WTC11 (cell line): ENCODE measurements around the gene TANGO6. TPM values are rescaled to one million over a fixed set of nuclear protein-coding genes. Genes with fewer than 3 reads are reported as not detected.

Experiments
- ATAC-seq: fragments of 200-7000 bp; cut with Tn5 transposase; 2 replicates; pipeline ENCODE4 v1.10.0; 2021; ENCODE audit warnings: mild to moderate bottlenecking, moderate library complexity
- CTCF ChIA-PET: fragments of 300-600 bp; sonication (Branson Sonifier 250); formaldehyde crosslinking; loops from one replicate; lab custom pipeline; 2021; ENCODE audit warnings: antibody characterized with exemption; lab: Charles Lee
- POLR2A ChIA-PET: fragments of 350-600 bp; sonication (Branson Sonifier 250); formaldehyde crosslinking; loops from one replicate; lab custom pipeline; 2021; ENCODE audit warnings: antibody characterized with exemption; lab: Charles Lee
- DNase-seq: peaks from one replicate; pipeline ENCODE4 v3.0.0; 2021; ENCODE audit warnings: low spot score
- H3K27ac Mint-ChIP-seq: 2 replicates; pipeline ENCODE4 v1.8.0; 2021; ENCODE audit warnings: mixed read lengths
- H3K27me3 Mint-ChIP-seq: 2 replicates; pipeline ENCODE4 v1.8.0; 2021; ENCODE audit warnings: low read depth, mild to moderate bottlenecking, moderate library complexity, mixed read lengths
- H3K36me3 Mint-ChIP-seq: 2 replicates; pipeline ENCODE4 v1.8.0; 2021; ENCODE audit warnings: mixed read lengths
- H3K4me1 Mint-ChIP-seq: 2 replicates; pipeline ENCODE4 v1.8.0; 2022; ENCODE audit warnings: mixed read lengths
- H3K4me3 Mint-ChIP-seq: 2 replicates; pipeline ENCODE4 v1.8.0; 2021; ENCODE audit warnings: mild to moderate bottlenecking, moderate library complexity, mixed read lengths
- H3K9me3 Mint-ChIP-seq: 2 replicates; pipeline ENCODE4 v1.8.0; 2021; ENCODE audit warnings: mixed read lengths
- ATF1 ChIP-seq: sonication (generic); formaldehyde crosslinking; IDR thresholded peaks from 2 replicates; pipeline ENCODE4 v1.8.1; 2023; ENCODE audit warnings: mild to moderate bottlenecking, moderate library complexity, missing genetic modification reagents
- CREB1 ChIP-seq: sonication (generic); formaldehyde crosslinking; IDR thresholded peaks from 2 replicates; pipeline ENCODE4 v1.8.0; 2023; ENCODE audit warnings: mild to moderate bottlenecking, missing genetic modification reagents
- EMX1 ChIP-seq: fragments of 250-450 bp; sonication (Bioruptor Pico); IDR thresholded peaks from 2 replicates; pipeline ENCODE4 v1.8.0; 2021; ENCODE audit warnings: mild to moderate bottlenecking
- ESRRA ChIP-seq: sonication (generic); formaldehyde crosslinking; IDR thresholded peaks from 2 replicates; pipeline ENCODE4 v1.8.1; 2022; ENCODE audit warnings: mild to moderate bottlenecking, missing genetic modification reagents, borderline replicate concordance
- ETV6 ChIP-seq: sonication (generic); formaldehyde crosslinking; IDR thresholded peaks from 2 replicates; pipeline ENCODE4 v1.8.1; 2022; ENCODE audit warnings: mild to moderate bottlenecking, missing genetic modification reagents
- FOXJ3 ChIP-seq: sonication (generic); formaldehyde crosslinking; IDR thresholded peaks from 2 replicates; pipeline ENCODE4 v1.9.0; 2021; ENCODE audit warnings: missing genetic modification reagents, mild to moderate bottlenecking, borderline replicate concordance
- GTF2I ChIP-seq: fragments of 250-450 bp; sonication (Bioruptor Pico); conservative IDR thresholded peaks from 2 replicates; pipeline ENCODE4 v1.4.0; 2021; ENCODE audit warnings: mild to moderate bottlenecking
- IRF2 ChIP-seq: sonication (generic); formaldehyde crosslinking; IDR thresholded peaks from 2 replicates; pipeline ENCODE4 v1.8.0; 2022; ENCODE audit warnings: low read depth, missing genetic modification reagents, borderline replicate concordance
- JUN ChIP-seq: sonication (generic); formaldehyde crosslinking; IDR thresholded peaks from 2 replicates; pipeline ENCODE4 v1.8.0; 2023; ENCODE audit warnings: mild to moderate bottlenecking, missing genetic modification reagents
- KAT7 ChIP-seq: sonication (generic); formaldehyde crosslinking; IDR thresholded peaks from 2 replicates; pipeline ENCODE4 v1.8.1; 2023; ENCODE audit warnings: missing genetic modification reagents, mild to moderate bottlenecking, borderline replicate concordance
- NR3C1 ChIP-seq: sonication (generic); formaldehyde crosslinking; conservative IDR thresholded peaks from 2 replicates; pipeline ENCODE4 v1.8.1; 2023; ENCODE audit warnings: low read depth, mild to moderate bottlenecking, missing genetic modification reagents
- OVOL2 ChIP-seq: fragments of 250-450 bp; sonication (Bioruptor Pico); IDR thresholded peaks from 2 replicates; pipeline ENCODE4 v1.9.0; 2021; ENCODE audit warnings: mild to moderate bottlenecking, borderline replicate concordance
- TCF7 ChIP-seq: sonication (generic); formaldehyde crosslinking; IDR thresholded peaks from 2 replicates; pipeline ENCODE4 v1.8.0; 2022; ENCODE audit warnings: mild to moderate bottlenecking, low read depth, missing genetic modification reagents, moderate library complexity
- TEAD1 ChIP-seq: sonication (generic); formaldehyde crosslinking; IDR thresholded peaks from 2 replicates; pipeline ENCODE4 v1.8.0; 2022; ENCODE audit warnings: mild to moderate bottlenecking, missing genetic modification reagents
- ZNF263 ChIP-seq: sonication (generic); formaldehyde crosslinking; IDR thresholded peaks from 2 replicates; pipeline ENCODE4 v1.8.1; 2022; ENCODE audit warnings: low read depth, mild to moderate bottlenecking, moderate library complexity, missing genetic modification reagents
- total RNA-seq: library from RNA; stranded (reverse); gene quantifications from 3 replicates; pipeline ENCODE4 v1.2.3, GENCODE V29; 2021
- TF ChIP-seq, protein P1 (sequence below): sonication (generic); formaldehyde crosslinking; conservative IDR thresholded peaks from 2 replicates; pipeline ENCODE4 v1.8.1; 2022; ENCODE audit warnings: mild to moderate bottlenecking, missing genetic modification reagents
- TF ChIP-seq, protein P2 (sequence below): sonication (generic); formaldehyde crosslinking; IDR thresholded peaks from 2 replicates; pipeline ENCODE4 v1.8.0; 2022; ENCODE audit warnings: mild to moderate bottlenecking, missing genetic modification reagents
- TF ChIP-seq, protein P3 (sequence below): sonication (generic); formaldehyde crosslinking; IDR thresholded peaks from 2 replicates; pipeline ENCODE4 v1.8.1; 2023; ENCODE audit warnings: mild to moderate bottlenecking, missing genetic modification reagents, moderate library complexity
- TF ChIP-seq, protein P4 (sequence below): fragments of 250-450 bp; sonication (Bioruptor Pico); IDR thresholded peaks from 2 replicates; pipeline ENCODE4 v2.1.2; 2022; ENCODE audit warnings: mild to moderate bottlenecking, moderate library complexity
- TF ChIP-seq, protein P5 (sequence below): sonication (generic); formaldehyde crosslinking; conservative IDR thresholded peaks from 2 replicates; pipeline ENCODE4 v1.8.1; 2023; ENCODE audit warnings: mild to moderate bottlenecking, low read depth, missing genetic modification reagents, moderate library complexity

The TANGO6 gene
- total RNA-seq, 1 experiment from 2014 or later = 15.6 TPM

DNA sequence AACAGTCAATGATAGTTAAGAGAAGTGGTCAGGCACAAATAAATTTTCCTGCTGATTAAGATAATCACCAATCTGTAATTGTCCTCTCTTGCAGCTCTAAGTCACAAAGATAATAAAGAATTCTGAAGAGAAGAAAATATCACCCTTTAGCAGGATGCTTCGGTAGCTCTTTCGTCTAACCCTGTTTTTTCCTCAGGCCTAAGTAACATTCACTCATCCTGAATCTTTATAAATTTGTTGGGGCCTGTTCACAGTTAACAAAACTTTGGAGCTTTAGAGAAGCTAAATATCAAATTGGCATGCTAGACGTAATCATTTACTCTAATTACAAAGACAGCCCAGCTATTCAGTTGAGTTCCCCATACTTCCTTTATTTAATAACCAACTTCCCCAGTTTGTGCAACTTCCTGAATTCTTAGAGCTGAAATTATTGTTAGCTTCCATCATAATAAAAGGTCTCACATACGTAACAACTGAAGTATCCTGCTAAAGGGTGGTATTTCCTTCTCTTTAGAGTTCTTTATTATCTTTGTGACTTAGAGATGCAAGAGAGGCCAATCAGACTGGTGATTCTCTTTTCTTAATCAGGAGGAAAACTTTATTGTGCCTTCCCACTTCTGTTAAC is 118.6 kb downstream of the TANGO6 start:
- DNase-seq (no peak), ATAC-seq (no peak)
- no peaks in the 10 kb centered on the region for H3K36me3 Mint-ChIP-seq
- POLR2A ChIA-PET = no interaction called here
- TF ChIP-seq, protein P1, sequence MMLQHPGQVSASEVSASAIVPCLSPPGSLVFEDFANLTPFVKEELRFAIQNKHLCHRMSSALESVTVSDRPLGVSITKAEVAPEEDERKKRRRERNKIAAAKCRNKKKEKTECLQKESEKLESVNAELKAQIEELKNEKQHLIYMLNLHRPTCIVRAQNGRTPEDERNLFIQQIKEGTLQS (CRISPR knock-in tag) = no peak
- no peak for TF ChIP-seq ATF1 (CRISPR knock-in tag)
- TF ChIP-seq, protein P2, sequence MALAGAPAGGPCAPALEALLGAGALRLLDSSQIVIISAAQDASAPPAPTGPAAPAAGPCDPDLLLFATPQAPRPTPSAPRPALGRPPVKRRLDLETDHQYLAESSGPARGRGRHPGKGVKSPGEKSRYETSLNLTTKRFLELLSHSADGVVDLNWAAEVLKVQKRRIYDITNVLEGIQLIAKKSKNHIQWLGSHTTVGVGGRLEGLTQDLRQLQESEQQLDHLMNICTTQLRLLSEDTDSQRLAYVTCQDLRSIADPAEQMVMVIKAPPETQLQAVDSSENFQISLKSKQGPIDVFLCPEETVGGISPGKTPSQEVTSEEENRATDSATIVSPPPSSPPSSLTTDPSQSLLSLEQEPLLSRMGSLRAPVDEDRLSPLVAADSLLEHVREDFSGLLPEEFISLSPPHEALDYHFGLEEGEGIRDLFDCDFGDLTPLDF (CRISPR knock-in tag) = no peak
- no peaks in the 10 kb centered on the region for H3K27me3 Mint-ChIP-seq
- CTCF ChIA-PET = interaction anchor here (1.1 kb wide), 1 partner anchor 11 kb away, joined by 3 read pairs; no protein-coding TSS in a partner anchor
- H3K4me3 Mint-ChIP-seq = no peak overlapping the region
- no peak overlapping the region for H3K27ac Mint-ChIP-seq
- H3K4me1 Mint-ChIP-seq = peaks cover 24% of the 10 kb centered on the region
- H3K9me3 Mint-ChIP-seq = peaks cover 8% of the 10 kb centered on the region

DNA sequence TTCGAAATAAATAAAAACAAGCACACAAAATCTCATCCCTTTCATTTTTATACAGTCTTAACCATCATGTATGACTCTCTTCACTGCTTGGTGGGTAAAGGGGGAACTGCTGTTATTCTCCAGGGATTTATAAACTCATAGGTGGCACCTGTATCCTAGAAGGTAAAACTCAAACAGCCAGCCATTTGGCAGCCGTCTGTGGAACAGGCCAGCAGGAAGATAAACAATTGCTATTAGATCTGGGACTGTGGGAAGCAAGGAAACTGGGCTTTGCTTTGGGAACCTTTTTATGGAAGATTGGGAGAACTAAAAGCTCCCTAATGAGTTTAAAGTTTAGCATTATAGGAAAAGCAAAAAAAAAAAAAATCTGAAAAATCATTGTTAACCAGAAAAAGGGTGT is 126.0 kb downstream of the TANGO6 start:
- Mint-ChIP-seq H3K27ac (no peak overlapping the region; the same call in 1 of the 2 replicates), H3K9me3 (no peaks in the 10 kb centered on the region), H3K27me3 (no peaks in the 10 kb centered on the region), H3K4me1 (peaks cover 36% of the 10 kb centered on the region), H3K4me3 (no peak overlapping the region), H3K36me3 (no peaks in the 10 kb centered on the region)
- TF ChIP-seq, protein P3, sequence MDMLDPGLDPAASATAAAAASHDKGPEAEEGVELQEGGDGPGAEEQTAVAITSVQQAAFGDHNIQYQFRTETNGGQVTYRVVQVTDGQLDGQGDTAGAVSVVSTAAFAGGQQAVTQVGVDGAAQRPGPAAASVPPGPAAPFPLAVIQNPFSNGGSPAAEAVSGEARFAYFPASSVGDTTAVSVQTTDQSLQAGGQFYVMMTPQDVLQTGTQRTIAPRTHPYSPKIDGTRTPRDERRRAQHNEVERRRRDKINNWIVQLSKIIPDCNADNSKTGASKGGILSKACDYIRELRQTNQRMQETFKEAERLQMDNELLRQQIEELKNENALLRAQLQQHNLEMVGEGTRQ (CRISPR knock-in tag) = no peak
- TF ChIP-seq ETV6 (CRISPR knock-in tag) (no peak), TCF7 (no peak), ZNF263 (CRISPR knock-in tag) (no peak), KAT7 (CRISPR knock-in tag) (no peak), CREB1 (CRISPR knock-in tag) (no peak), EMX1 (CRISPR knock-in tag) (no peak), IRF2 (no peak), NR3C1 (CRISPR knock-in tag) (no peak), TEAD1 (CRISPR knock-in tag) (no peak), GTF2I (CRISPR knock-in tag) (no peak), FOXJ3 (CRISPR knock-in tag) (no peak), ATF1 (CRISPR knock-in tag) (no peak), OVOL2 (no peak), ESRRA (CRISPR knock-in tag) (no peak), JUN (no peak)
- TF ChIP-seq, protein P4, sequence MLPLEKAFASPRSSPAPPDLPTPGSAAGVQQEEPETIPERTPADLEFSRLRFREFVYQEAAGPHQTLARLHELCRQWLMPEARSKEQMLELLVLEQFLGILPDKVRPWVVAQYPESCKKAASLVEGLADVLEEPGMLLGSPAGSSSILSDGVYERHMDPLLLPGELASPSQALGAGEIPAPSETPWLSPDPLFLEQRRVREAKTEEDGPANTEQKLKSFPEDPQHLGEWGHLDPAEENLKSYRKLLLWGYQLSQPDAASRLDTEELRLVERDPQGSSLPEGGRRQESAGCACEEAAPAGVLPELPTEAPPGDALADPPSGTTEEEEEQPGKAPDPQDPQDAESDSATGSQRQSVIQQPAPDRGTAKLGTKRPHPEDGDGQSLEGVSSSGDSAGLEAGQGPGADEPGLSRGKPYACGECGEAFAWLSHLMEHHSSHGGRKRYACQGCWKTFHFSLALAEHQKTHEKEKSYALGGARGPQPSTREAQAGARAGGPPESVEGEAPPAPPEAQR (CRISPR knock-in tag) = no peak
- TF ChIP-seq, protein P5, sequence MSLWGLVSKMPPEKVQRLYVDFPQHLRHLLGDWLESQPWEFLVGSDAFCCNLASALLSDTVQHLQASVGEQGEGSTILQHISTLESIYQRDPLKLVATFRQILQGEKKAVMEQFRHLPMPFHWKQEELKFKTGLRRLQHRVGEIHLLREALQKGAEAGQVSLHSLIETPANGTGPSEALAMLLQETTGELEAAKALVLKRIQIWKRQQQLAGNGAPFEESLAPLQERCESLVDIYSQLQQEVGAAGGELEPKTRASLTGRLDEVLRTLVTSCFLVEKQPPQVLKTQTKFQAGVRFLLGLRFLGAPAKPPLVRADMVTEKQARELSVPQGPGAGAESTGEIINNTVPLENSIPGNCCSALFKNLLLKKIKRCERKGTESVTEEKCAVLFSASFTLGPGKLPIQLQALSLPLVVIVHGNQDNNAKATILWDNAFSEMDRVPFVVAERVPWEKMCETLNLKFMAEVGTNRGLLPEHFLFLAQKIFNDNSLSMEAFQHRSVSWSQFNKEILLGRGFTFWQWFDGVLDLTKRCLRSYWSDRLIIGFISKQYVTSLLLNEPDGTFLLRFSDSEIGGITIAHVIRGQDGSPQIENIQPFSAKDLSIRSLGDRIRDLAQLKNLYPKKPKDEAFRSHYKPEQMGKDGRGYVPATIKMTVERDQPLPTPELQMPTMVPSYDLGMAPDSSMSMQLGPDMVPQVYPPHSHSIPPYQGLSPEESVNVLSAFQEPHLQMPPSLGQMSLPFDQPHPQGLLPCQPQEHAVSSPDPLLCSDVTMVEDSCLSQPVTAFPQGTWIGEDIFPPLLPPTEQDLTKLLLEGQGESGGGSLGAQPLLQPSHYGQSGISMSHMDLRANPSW (CRISPR knock-in tag) = no peak
- ChIA-PET POLR2A (interaction anchor here (0.6 kb wide), 1 partner anchor 345 kb away, joined by 3 read pairs; no protein-coding TSS in a partner anchor), CTCF (no interaction called here)
- DNase-seq (no peak), ATAC-seq (no peak)
